NCI-H1092 (cell line): Measurements from ENCODE around the gene COPS3.
"Not testable (repeated sequence)": the region's sequence is repeated elsewhere in the genome, so short reads cannot be mapped to it uniquely, and the experiment has no call there.

Experiments
- DNase-seq: peaks from one replicate; lab custom pipeline; 2025; lab: John Stamatoyannopoulos, UW

COPS3 gene

GRCh38 chr17:17301659-17302058 lies 20.6 kb upstream of the COPS3 start:
- DNase-seq: not testable (repeated sequence)

DNA sequence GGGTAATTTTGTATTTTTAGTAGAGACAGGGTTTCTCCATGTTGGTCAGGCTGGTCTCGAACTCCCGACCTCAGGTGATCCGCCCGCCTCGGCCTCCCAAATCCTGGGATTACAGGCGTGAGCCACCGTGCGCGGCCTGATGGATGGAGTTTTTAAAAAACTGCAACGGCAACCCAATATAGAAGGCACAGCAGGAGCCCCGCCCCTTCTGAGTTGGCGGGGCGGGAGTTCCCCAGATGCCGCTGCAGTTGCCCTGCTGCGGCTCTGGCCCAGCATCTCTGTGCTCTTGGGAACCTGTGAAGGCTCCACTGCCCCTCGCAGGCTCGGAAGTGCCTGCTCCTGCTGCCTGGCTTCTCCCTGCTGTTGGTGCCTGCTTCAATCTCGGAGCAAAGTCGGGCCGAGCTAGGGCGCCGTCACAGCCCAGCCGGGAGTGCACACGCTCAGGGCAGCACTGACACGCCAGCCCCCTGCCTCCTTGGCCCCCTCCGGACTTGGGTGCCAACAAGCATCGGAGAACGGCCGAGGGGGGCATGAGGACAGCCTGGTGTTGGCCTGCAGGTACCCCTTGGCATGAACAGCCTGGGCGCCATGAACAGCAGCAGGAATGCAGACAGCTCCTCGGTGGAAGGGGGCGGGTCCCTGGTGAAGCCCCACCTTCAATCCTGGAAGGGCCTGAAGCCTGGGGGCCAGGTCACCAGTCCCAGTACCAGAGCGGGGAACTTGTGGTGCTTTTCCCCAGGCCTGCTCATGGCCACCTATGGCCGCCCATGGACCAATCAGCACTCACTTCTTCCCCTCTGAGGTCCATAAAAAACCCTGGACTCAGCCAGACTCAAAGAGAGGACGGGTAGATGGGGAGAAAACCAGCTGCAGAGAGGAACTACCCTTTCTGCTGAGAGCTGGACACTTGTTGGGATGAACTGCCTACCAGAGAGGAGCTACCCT lies 19.9 kb upstream of the COPS3 start:
- DNase-seq: no peak

DNA sequence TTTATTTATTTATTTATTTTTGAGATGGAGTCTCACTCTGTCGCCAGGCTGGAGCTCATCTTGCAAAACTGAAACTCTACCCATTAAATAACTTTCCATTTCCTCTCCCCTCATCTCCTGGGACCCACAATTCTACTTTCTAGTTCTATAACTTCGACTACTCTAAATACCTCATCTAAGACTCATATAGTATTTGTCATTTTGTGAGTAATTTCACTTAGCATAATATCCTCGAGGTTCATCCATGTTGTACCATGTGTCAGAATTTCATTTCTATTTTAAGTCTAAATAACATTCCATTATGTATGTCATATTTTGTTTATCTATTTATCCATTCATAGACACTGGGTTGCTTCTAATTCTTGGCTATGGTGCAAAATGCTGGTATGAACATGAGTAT lies 17.1 kb upstream of the COPS3 start:
- DNase-seq: no peak

DNA sequence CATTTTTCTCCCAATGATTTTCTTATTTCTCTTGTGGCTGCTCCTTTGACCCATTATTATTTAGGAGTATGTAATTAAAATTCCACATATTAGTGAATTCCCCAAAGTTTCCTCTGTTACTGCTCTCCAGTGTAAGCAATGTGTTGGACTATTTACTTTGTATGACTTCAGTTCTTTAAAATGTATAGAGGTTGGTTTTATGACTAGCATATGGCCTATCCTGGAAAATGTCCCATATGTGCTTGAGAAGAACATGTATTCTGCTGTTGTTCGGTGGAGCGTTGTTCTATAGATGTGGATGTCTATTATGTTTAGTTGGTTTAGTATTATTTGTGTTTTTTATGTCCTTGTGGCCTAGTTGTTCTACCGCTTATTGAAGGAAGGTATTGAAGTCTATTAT lies 16.2 kb upstream of the COPS3 start:
- DNase-seq: no peak

DNA sequence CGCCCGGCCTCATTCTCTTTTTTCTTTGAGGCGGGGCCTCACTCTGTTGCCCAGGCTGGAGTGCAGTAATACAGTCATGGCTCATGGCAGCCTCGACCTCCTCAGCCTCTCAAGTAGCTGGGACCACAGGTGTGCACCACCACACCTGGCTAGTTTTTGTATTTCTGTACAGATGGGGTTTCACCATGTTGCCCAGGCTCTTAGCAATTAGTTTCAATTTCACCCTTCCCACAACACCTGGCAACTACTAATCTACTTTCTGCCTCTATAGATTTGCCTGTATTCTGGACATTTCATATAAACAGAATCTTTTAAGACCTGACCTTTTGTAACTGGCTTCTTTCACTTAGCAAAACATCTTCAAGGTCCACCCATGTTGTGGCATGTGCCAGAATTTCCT lies 14.1 kb upstream of the COPS3 start:
- no peak for DNase-seq

- DNase-seq: no peak
These were observed 8.7 kb upstream of the COPS3 start for GRCh38 chr17:17289701-17290100.

DNA sequence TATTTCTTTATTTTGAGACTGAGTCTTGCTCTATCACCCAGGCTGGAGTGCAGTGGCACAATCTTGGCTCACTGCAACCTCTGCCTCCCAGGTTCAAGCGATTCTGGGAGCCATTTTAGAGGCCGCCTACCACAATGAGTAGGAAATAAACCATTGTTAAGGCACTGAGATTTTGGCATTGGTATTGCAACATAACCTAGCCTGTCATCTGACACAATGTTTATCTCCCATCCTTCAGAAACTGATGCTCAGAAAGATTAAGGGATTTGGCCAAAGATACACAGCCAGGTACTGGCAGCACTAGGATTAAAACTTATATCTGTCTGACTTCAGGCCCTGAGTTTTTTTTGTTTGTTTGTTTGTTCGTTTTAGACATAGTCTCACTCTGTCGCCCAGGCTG lies 8.0 kb upstream of the COPS3 start:
- no peak for DNase-seq

DNA sequence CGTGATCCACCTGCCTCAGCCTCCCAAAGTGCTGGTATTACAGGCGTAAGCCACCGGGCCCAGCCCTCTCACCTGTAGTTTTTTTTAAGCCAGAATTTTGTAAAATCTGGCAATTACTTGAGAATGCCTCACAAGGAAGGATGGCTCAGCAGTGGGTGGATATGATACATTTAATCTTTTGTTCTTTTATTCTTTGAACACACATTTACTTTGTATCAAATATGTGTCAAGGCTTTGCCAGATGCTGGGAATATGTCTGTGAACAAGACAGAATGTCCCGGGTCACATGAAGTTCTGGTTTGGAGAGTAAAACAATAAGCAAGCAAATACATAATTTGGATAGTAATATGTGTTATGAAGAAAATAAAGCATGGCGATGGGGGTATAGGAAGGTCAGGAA lies 4.9 kb upstream of the COPS3 start:
- DNase-seq: no peak

DNA sequence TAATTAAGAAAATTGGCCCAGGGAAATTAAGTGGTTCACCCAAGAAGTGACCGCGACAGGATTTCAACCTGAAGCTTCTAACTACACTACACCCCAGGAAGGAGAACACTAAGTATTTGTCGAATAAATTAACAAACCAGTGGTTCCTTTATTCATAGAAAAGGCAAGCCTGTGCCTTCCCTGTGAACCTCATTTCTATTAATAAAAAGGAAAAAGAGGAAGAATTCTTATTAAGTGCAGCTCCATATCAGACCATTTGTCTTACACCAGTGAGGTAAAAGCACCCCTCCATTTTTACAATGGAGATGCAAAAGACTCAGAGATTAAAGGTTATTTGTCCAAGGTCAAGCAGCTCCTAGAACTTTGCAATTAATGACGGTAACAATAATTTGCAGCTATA lies 1.7 kb downstream of the COPS3 start:
- no peak for DNase-seq

- DNase-seq: not testable (repeated sequence)
These were observed 3.6 kb downstream of the COPS3 start for GRCh38 chr17:17277431-17277830.

- no peak for DNase-seq
These were observed 5.1 kb downstream of the COPS3 start for GRCh38 chr17:17275971-17276370.

GRCh38 chr17:17269926-17270773 lies 10.9 kb downstream of the COPS3 start:
- no peak for DNase-seq

- DNase-seq: no peak
These were observed 16.6 kb downstream of the COPS3 start for GRCh38 chr17:17264430-17264829.

DNA sequence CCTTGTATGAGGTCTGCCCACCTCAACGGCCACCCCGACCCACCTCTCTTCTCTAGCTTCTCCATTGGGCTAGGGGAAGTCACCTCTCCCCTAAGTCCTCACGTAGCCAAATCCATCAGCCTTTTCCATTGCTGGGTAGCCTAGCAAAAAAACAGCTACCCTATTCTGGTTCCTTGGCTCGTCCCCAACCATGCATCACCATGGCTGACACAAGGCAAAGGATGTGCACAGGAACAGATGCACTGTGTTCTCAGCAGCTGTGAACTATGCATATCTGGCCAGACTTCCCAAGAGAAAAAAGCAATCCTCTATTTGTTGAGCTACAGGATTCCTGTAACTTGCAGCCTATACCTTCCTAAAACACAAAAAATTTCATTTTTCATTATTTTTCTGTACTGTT lies 22.0 kb downstream of the COPS3 start:
- DNase-seq: no peak

- DNase-seq: no peak
These were observed 23.0 kb downstream of the COPS3 start for GRCh38 chr17:17258011-17258410.

- DNase-seq: no peak
These were observed 24.7 kb downstream of the COPS3 start for GRCh38 chr17:17256316-17256715.

- DNase-seq: not testable (repeated sequence)
These were observed 25.4 kb downstream of the COPS3 start for GRCh38 chr17:17255689-17256088.

- no peak for DNase-seq
These were observed 27.0 kb downstream of the COPS3 start for GRCh38 chr17:17254036-17254435.

DNA sequence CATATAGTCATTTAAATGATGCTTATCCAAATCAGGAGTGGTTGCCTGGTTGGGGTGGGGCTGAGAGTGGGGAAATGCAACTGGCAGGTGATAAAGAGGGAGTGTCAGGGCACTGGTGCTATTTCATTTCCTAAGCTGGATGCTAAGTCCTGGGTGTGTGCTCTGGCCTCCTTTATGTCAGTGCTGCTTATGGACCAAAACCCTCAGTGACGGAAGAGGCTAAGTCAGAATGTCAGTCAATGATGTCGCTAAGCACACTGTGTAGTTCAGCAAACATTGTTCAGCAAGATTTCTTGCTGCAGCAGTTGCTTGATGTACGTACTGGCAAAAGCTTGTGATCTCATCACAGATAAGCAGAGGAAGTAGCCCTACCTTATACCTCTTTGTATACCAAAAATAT lies 27.6 kb downstream of the COPS3 start:
- no peak for DNase-seq

GRCh38 chr17:17252149-17252661 lies 28.8 kb downstream of the COPS3 start:
- DNase-seq: no peak

GRCh38 chr17:17246879-17247278 lies 34.2 kb downstream of the COPS3 start:
- no peak for DNase-seq

- DNase-seq: no peak
These were observed 37.9 kb downstream of the COPS3 start for GRCh38 chr17:17243163-17243562.

DNA sequence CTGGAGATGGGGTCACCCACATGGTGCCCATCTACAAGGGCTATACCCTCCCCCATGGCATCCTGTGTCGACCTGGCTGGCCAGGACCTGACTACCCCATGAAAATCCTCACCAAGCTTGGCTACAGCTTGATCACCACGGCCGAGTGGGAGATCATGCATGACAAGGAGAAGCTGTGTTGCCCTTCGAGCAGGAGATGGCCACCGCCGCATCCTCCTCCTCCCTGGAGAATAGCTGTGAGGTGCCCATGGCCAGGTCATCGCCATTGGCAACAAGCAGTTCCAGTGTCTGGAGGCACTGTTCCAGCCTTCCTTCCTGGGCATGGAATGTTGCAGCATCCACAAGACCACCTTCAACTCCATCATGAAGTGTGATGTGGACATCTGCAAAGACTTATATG lies 38.8 kb downstream of the COPS3 start:
- no peak for DNase-seq
